ENCODE results near the gene ADRM1. TPM values are rescaled to one million over a fixed set of nuclear protein-coding genes. Genes with fewer than 3 reads are reported as not detected.

Gene ADRM1
- total RNA-seq, 1 donor from 2014 or later: 79.9 TPM

DNA sequence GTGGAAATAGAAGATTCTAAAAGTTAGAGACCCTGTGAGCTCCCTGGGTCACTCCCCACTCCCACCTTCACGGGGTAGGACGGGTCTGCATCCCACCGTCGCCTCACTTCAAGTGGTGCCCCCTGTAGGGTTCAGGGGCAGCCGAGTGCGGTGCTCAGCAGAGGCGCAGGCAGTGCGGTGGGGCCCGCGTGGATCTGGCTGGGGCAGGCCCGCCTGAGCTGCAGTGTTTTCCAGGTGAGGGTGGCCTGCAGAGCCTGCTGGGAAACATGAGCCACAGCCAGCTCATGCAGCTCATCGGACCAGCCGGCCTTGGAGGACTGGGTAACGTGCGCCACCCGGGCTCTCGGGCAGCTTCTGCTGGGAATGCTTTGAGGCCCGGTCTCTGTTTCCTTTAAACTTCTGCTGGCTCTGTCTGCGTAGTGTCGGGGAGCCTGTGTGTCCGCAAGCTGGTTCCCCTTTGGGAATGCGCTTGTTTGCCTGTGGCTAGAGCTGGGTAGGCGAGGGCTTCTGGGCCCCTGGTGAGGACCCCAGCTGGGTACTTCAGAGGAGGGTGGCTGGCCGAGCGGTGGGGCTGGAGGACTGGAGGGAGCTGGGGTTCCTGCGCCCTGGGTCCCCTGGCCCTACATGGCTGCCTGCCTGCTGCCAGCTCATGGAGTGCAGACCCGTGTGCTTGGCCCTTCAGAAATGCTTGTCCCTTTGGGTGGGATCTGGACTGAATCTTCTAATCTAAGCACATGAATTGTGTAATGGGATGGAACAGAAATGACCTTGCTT, 3.8 kb downstream of the ADRM1 start:
- intact Hi-C loops (cut with DNase I): loop anchor here (5.0 kb wide), 1 partner anchor 36 kb away; no protein-coding TSS in a partner anchor
- DNase-seq (ENCODE audit: low spot score): no peak

- no peak for DNase-seq (ENCODE audit: low spot score)
- intact Hi-C loops (cut with DNase I): loop anchor here (5.0 kb wide), 1 partner anchor 35 kb away; no protein-coding TSS in a partner anchor
Observed at GRCh38 chr20:62307226-62308101, 4.7 kb downstream of the ADRM1 start.

GRCh38 chr20:62308102-62308822, 5.5 kb downstream of the ADRM1 start:
- intact Hi-C loops (cut with DNase I): loop anchor here (5.0 kb wide), 1 partner anchor 34 kb away; no protein-coding TSS in a partner anchor
- no peak for DNase-seq (ENCODE audit: low spot score)

DNA sequence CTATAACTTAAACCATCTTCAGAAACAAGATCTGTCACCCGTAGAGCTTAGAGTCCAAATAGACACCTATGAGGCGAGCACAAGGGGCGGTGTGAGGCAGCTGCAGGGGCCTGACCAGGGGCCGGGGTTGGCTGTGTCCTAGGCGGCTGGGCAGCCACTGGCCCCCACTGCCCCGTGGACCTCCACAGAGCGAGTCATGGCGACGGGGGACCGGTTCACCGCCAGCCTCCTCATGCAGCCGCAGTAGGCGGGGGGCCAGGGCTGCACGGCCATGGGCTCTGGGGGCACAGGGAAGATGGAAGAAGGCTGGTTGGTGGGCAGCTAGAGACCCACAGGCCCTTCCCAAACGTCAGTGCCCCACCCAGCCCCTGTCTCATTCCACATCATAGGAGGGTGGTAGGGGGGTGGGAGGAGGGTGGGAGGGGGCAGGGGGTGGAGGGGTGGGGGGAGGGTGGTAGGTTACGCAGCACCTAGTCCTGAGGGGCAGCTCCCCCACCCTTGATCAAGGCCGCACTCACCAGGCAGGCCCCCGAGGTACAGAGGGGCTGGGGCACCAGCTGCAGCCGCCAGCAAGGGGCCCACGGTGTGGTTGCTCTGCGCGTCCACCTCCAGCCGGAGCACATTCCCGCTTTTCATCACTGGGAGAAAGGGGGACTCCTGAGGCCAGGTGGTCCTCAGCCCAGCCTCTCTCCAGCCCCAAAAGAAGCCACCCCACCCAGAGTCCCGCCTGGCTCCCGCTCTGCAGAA, 6.6 kb downstream of the ADRM1 start:
- intact Hi-C loops (cut with DNase I): loop anchor here (5.0 kb wide), 1 partner anchor 33 kb away; no protein-coding TSS in a partner anchor
- DNase-seq (ENCODE audit: low spot score): no peak

GRCh38 chr20:62309947-62310756, 7.4 kb downstream of the ADRM1 start:
- no peak for DNase-seq (ENCODE audit: low spot score)
- intact Hi-C loops (cut with DNase I): loop anchor here (5.0 kb wide), 1 partner anchor 32 kb away; no protein-coding TSS in a partner anchor

DNA sequence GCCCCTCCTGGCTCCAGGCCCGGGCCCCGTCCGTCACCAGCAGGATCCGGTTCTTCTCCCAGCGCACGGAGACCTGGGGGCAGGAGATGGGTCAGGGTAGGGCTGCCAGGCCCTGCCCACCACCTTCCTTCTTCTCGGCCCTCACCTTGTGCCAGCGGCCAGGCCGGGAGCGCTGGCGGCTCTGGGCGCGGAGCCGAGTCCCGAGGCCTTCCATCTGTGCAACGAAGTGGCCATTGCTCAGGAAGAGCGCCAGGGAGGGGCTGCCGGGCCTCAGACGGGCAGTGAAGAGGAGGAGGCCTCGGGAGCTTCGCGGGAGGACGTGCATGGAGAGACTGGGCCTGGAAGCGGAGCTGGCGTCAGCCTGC, 7.9 kb downstream of the ADRM1 start:
- intact Hi-C loops (cut with DNase I): no loop called here
- no peak for DNase-seq (ENCODE audit: low spot score)

DNA sequence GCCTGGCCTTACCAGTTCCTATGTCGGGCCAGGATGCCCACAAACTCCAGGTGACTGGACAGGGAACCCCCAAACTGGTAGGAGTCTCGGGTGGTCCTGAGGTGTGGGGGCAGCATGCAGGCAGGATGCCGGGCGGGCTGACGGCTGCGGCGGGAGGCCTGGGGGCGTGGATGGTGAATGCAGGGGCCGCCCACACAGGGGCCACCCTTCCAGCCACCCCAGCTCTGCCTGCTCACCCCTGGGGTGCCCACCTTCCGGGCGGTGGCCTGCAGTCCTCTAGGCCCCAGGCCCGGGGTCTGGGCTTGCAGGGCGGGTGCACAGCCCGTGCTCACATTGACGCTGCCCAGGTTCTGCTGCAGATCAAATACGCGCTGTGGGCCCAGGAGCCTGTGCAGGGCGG, 8.4 kb downstream of the ADRM1 start:
- intact Hi-C loops (cut with DNase I): no loop called here

DNA sequence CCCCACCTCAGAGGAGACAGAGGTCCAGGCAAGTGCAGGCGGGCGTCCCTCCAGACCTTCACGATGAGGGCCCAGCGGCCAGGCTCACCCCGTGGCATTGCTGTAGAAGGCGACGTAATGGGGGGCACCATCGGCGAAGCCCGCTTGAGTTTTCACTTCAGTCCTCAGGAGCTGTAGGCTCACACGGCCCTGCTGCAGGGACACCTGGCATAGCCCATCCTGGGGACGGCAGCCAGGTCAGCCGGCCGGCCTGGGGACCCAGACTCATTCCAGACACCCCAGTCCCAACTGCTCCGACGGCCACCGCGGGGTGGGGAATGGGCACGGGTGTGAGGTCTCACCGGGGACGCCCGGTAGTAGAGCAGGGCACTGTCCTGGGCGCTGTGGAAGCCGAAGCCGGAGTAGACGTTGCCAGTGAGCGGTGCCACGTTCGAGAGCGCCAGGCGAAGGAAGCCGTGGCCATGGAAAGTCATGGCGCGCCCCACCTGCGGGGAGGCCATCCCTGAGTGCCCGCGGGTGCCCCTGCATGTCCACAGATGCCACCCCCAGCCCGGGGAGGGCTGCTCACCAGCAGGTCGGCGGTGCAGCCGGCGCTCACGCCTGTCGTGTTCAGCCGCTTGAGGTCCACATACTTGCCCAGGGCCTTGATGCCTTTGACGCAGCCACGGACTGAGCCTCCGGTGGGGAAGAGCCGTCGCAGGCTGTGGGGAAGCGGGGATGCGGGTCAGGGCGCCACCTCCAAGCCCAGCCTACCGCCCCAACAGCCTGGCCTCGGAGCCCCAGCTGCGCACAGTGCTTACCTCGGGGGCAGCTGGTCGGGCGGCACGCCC, 9.2 kb downstream of the ADRM1 start:
- intact Hi-C loops (cut with DNase I): no loop called here
- no peak for DNase-seq (ENCODE audit: low spot score)

More for the DNA sequence above, 8.4 kb downstream of the ADRM1 start:
- no peak for DNase-seq (ENCODE audit: low spot score)

GRCh38 chr20:62312662-62312977, 9.8 kb downstream of the ADRM1 start:
- no peak for DNase-seq (ENCODE audit: low spot score)
- intact Hi-C loops (cut with DNase I): no loop called here

DNA sequence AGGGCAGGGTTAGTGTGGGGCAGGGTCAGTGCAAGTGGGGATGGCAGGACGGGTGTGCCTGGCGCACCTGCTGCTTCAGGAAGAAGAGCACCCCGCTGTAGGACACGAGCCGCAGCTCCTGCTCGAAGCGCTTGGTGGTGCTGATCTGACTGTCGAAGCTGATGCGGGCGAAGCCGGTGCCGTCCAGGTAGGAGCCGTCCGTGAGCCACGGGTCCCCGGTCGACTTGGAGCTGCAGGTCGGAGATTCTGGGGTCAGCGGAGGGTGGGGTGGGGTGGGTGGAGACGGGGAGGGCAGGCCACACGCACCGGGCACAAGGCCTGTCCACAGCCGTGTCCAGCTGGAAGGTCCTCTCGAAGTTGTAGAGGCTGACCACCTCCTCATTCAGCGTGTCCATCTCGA, 10.2 kb downstream of the ADRM1 start:
- intact Hi-C loops (cut with DNase I): no loop called here
- no peak for DNase-seq (ENCODE audit: low spot score)

DNA sequence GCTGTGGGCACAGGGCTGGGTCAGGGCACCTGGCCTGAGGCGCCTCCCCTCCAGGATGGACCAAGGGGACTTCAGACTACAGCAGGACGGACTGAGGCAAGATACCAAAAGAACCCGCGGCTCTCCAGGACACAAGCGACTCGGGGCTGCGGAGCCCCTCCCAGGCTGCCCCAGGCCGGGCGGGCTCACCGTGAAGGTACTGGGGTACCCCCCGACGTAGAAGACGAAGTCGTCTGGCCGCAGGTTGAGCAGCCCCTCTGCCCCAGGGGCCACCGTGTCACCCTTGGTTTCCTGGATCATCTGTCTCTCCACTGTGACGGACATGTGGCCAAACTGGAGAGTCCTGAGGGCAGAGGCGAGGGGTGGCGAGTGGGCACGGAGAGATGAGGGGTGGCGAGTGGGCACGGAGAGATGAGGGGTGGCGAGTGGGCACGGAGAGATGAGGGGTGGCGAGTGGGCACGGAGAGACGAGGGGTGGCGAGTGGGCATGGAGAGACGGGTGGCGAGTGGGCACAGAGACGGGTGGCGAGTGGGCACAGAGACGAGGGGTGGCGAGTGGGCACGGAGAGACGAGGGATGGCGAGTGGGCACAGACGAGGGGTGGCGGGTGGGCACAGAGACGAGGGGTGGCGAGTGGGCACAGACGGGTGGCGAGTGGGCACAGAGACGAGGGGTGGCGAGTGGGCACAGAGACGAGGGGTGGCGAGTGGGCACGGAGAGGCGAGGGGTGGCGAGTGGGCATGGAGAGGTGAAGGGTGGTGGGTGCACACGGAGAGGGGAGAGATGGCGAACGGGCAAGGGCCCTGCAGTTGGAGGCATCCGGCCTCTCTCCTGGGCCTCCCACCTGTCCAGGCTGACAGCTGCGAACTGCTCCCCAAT, 10.9 kb downstream of the ADRM1 start:
- DNase-seq (ENCODE audit: low spot score): no peak
- intact Hi-C loops (cut with DNase I): no loop called here

GRCh38 chr20:62314339-62314638, 11.5 kb downstream of the ADRM1 start:
- intact Hi-C loops (cut with DNase I): no loop called here

GRCh38 chr20:62314711-62315302, 12.0 kb downstream of the ADRM1 start:
- DNase-seq (ENCODE audit: low spot score): no peak
- intact Hi-C loops (cut with DNase I): no loop called here

More at GRCh38 chr20:62314339-62314638, 11.5 kb downstream of the ADRM1 start:
- DNase-seq (ENCODE audit: low spot score): no peak

DNA sequence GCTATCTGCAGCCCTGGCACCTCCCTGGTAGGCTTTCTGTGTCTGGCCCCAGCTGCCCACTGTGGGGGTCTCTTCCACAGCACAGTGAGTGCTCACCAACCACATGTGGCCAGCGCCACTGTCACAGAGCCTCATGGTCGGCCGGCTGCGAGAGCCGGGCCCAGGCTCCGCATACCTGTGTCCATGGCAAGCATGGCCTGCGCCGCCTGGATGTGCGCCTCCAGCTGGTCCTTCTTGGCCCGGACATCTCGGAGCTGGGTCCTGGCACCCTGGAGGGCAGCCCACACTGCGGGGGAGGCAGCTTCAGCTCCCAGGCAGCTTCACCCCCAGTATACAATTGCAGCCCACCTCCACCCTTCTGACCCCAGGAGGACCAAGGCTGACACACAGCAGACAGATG, 13.0 kb downstream of the ADRM1 start:
- intact Hi-C loops (cut with DNase I): no loop called here
- DNase-seq (ENCODE audit: low spot score): no peak

- no peak for DNase-seq (ENCODE audit: low spot score)
- intact Hi-C loops (cut with DNase I): no loop called here
Observed at GRCh38 chr20:62316331-62317166, 13.8 kb downstream of the ADRM1 start.

Measured in cardiac septum (tissue), 1 donor.